Stimulated activated memory B cell treated with anti-CD40 and anti-IgM and Interleukin-4, amounts not matched to agents 10 μg/mL and 1 μg/mL and 100 μg/mL, for 72 hours (primary cell): Measurements from ENCODE around the gene AMN.
A peak's percentile ranks its signal among the peaks of the same experiment; 100 is the strongest.
"Not testable (repeated sequence)": the region's sequence is repeated elsewhere in the genome, so short reads cannot be mapped to it uniquely, and the experiment has no call there.

Experiments
- ATAC-seq: fragments of 150-1000 bp; cut with Tn5 transposase; 2 replicates; pipeline ENCODE4 v1.10.0; 2021
- H3K27ac Mint-ChIP-seq: one replicate; pipeline ENCODE4 v1.8.0; 2022; ENCODE audit warnings: mild to moderate bottlenecking, mixed read lengths
- H3K27me3 Mint-ChIP-seq: one replicate; pipeline ENCODE4 v1.8.0; 2022; ENCODE audit warnings: mixed read lengths
- H3K36me3 Mint-ChIP-seq: one replicate; pipeline ENCODE4 v1.8.0; 2022; ENCODE audit warnings: mixed read lengths
- H3K4me1 Mint-ChIP-seq: one replicate; pipeline ENCODE4 v1.8.0; 2022; ENCODE audit warnings: mixed read lengths
- H3K4me3 Mint-ChIP-seq: one replicate; pipeline ENCODE4 v1.8.0; 2022; ENCODE audit warnings: mild to moderate bottlenecking, moderate library complexity, mixed read lengths
- H3K9me3 Mint-ChIP-seq: one replicate; pipeline ENCODE4 v1.8.0; 2022; ENCODE audit warnings: mixed read lengths

The AMN gene

GRCh38 chr14:102922490-102923200, at the start of gene AMN:
AMN (plus strand) TSS chr14:102922663; CDS start chr14:102922689, 26 bp downstream.
- Mint-ChIP-seq H3K4me3 (peak within 1 kb of the TSS; percentile 75), H3K36me3 (no peaks in the 10 kb centered on the region), H3K9me3 (no peaks in the 10 kb centered on the region), H3K27me3 (no peaks in the 10 kb centered on the region), H3K27ac (peak within 1 kb of the TSS; percentile 36), H3K4me1 (peaks cover 12% of the 10 kb centered on the region)
- peak; percentile 25 for ATAC-seq

GRCh38 chr14:102873131-102873530, 49.3 kb upstream of the AMN start:
- no peak overlapping the region for H3K4me3 Mint-ChIP-seq
- no peak overlapping the region for H3K27ac Mint-ChIP-seq
- ATAC-seq = no peak
- H3K9me3 Mint-ChIP-seq = no peaks in the 10 kb centered on the region
- peaks cover 51% of the 10 kb centered on the region for H3K36me3 Mint-ChIP-seq
- H3K27me3 Mint-ChIP-seq = no peaks in the 10 kb centered on the region
- peaks cover 28% of the 10 kb centered on the region for H3K4me1 Mint-ChIP-seq

GRCh38 chr14:102873546-102874061, 48.9 kb upstream of the AMN start:
- Mint-ChIP-seq H3K4me3 (no peak overlapping the region), H3K9me3 (no peaks in the 10 kb centered on the region), H3K27ac (no peak overlapping the region), H3K27me3 (no peaks in the 10 kb centered on the region), H3K36me3 (peaks cover 47% of the 10 kb centered on the region), H3K4me1 (peaks cover 27% of the 10 kb centered on the region)
- ATAC-seq = no peak

GRCh38 chr14:102875652-102876051, 46.8 kb upstream of the AMN start:
- no peak for ATAC-seq
- H3K27ac Mint-ChIP-seq = no peak overlapping the region
- no peaks in the 10 kb centered on the region for H3K27me3 Mint-ChIP-seq
- peaks cover 17% of the 10 kb centered on the region for H3K4me1 Mint-ChIP-seq
- H3K9me3 Mint-ChIP-seq = no peaks in the 10 kb centered on the region
- H3K4me3 Mint-ChIP-seq = no peak overlapping the region
- peaks cover 31% of the 10 kb centered on the region for H3K36me3 Mint-ChIP-seq

- H3K4me1 Mint-ChIP-seq, H3K27ac Mint-ChIP-seq, H3K4me3 Mint-ChIP-seq, ATAC-seq, H3K9me3 Mint-ChIP-seq, H3K27me3 Mint-ChIP-seq: not testable (repeated sequence)
- peaks cover 29% of the 10 kb centered on the region for H3K36me3 Mint-ChIP-seq
These were observed 45.0 kb upstream of the AMN start for GRCh38 chr14:102877511-102877910.

GRCh38 chr14:102878174-102878969, 44.1 kb upstream of the AMN start:
- no peaks in the 10 kb centered on the region for H3K4me1 Mint-ChIP-seq
- no peaks in the 10 kb centered on the region for H3K27me3 Mint-ChIP-seq
- H3K27ac Mint-ChIP-seq = no peak overlapping the region
- ATAC-seq = no peak
- H3K36me3 Mint-ChIP-seq = peaks cover 28% of the 10 kb centered on the region
- no peaks in the 10 kb centered on the region for H3K9me3 Mint-ChIP-seq
- no peak overlapping the region for H3K4me3 Mint-ChIP-seq

- Mint-ChIP-seq H3K36me3 (peaks cover 30% of the 10 kb centered on the region), H3K4me3 (no peak overlapping the region), H3K27ac (no peak overlapping the region), H3K9me3 (no peaks in the 10 kb centered on the region), H3K27me3 (no peaks in the 10 kb centered on the region), H3K4me1 (no peaks in the 10 kb centered on the region)
- no peak for ATAC-seq
These were observed 43.4 kb upstream of the AMN start for GRCh38 chr14:102878970-102879460.

- H3K4me1 Mint-ChIP-seq = no peaks in the 10 kb centered on the region
- no peak for ATAC-seq
- H3K27me3 Mint-ChIP-seq = no peaks in the 10 kb centered on the region
- no peaks in the 10 kb centered on the region for H3K9me3 Mint-ChIP-seq
- H3K36me3 Mint-ChIP-seq = peaks cover 50% of the 10 kb centered on the region
- H3K27ac Mint-ChIP-seq = peak overlapping the region; percentile 31
- H3K4me3 Mint-ChIP-seq = no peak overlapping the region
These were observed 40.1 kb upstream of the AMN start for GRCh38 chr14:102882226-102882906.

GRCh38 chr14:102883089-102883541, 39.3 kb upstream of the AMN start:
- H3K36me3 Mint-ChIP-seq = peaks cover 55% of the 10 kb centered on the region
- H3K27ac Mint-ChIP-seq = peak overlapping the region; percentile 31
- no peaks in the 10 kb centered on the region for H3K27me3 Mint-ChIP-seq
- ATAC-seq = no peak
- no peak overlapping the region for H3K4me3 Mint-ChIP-seq
- H3K9me3 Mint-ChIP-seq = no peaks in the 10 kb centered on the region
- H3K4me1 Mint-ChIP-seq = no peaks in the 10 kb centered on the region

- Mint-ChIP-seq H3K9me3 (no peaks in the 10 kb centered on the region), H3K27ac (peak overlapping the region; percentile 31), H3K36me3 (peaks cover 60% of the 10 kb centered on the region), H3K27me3 (no peaks in the 10 kb centered on the region), H3K4me3 (no peak overlapping the region), H3K4me1 (no peaks in the 10 kb centered on the region)
- no peak for ATAC-seq
These were observed 38.9 kb upstream of the AMN start for GRCh38 chr14:102883554-102883953.

- no peaks in the 10 kb centered on the region for H3K4me1 Mint-ChIP-seq
- no peaks in the 10 kb centered on the region for H3K27me3 Mint-ChIP-seq
- no peaks in the 10 kb centered on the region for H3K9me3 Mint-ChIP-seq
- H3K36me3 Mint-ChIP-seq = peaks cover 65% of the 10 kb centered on the region
- no peak overlapping the region for H3K4me3 Mint-ChIP-seq
- no peak for ATAC-seq
- peak overlapping the region; percentile 27 for H3K27ac Mint-ChIP-seq
These were observed 36.6 kb upstream of the AMN start for GRCh38 chr14:102885737-102886447.

- Mint-ChIP-seq H3K9me3 (no peaks in the 10 kb centered on the region), H3K4me3 (no peak overlapping the region), H3K27ac (no peak overlapping the region), H3K4me1 (peaks cover 12% of the 10 kb centered on the region), H3K27me3 (no peaks in the 10 kb centered on the region), H3K36me3 (peaks cover 58% of the 10 kb centered on the region)
- ATAC-seq = no peak
These were observed 33.7 kb upstream of the AMN start for GRCh38 chr14:102888748-102889147.

- no peaks in the 10 kb centered on the region for H3K9me3 Mint-ChIP-seq
These were observed 32.8 kb upstream of the AMN start for GRCh38 chr14:102889615-102890014.

GRCh38 chr14:102891111-102891510, 31.4 kb upstream of the AMN start:
- Mint-ChIP-seq H3K27me3 (no peaks in the 10 kb centered on the region), H3K4me3 (no peak overlapping the region), H3K27ac (no peak overlapping the region), H3K36me3 (peaks cover 69% of the 10 kb centered on the region), H3K4me1 (peaks cover 16% of the 10 kb centered on the region), H3K9me3 (no peaks in the 10 kb centered on the region)
- no peak for ATAC-seq

More at GRCh38 chr14:102889615-102890014, 32.8 kb upstream of the AMN start:
- H3K27ac Mint-ChIP-seq = no peak overlapping the region
- no peaks in the 10 kb centered on the region for H3K27me3 Mint-ChIP-seq
- H3K4me3 Mint-ChIP-seq = no peak overlapping the region
- H3K36me3 Mint-ChIP-seq = peaks cover 60% of the 10 kb centered on the region
- peaks cover 13% of the 10 kb centered on the region for H3K4me1 Mint-ChIP-seq
- ATAC-seq = no peak
